Stimulated activated CD8-positive, alpha-beta memory T cell treated with anti-CD3 and anti-CD28 coated beads, Interleukin-15, amount 100 ng/mL, for 24 hours (primary cell): Measurements from ENCODE around the gene OR13H1.
"Not testable (repeated sequence)": the region's sequence is repeated elsewhere in the genome, so short reads cannot be mapped to it uniquely, and the experiment has no call there.

Experiments used
- DNase-seq: peaks from one replicate; pipeline ENCODE4 v3.0.0-alpha.2; 2020; ENCODE audit warnings: low read depth

OR13H1 gene

GRCh38 chrX:131543774-131544173, at the start of gene OR13H1:
Gene OR13H1 (plus strand): TSS chrX:131544074. CDS start chrX:131544074, 0 bp downstream.
- no peak for DNase-seq

DNA sequence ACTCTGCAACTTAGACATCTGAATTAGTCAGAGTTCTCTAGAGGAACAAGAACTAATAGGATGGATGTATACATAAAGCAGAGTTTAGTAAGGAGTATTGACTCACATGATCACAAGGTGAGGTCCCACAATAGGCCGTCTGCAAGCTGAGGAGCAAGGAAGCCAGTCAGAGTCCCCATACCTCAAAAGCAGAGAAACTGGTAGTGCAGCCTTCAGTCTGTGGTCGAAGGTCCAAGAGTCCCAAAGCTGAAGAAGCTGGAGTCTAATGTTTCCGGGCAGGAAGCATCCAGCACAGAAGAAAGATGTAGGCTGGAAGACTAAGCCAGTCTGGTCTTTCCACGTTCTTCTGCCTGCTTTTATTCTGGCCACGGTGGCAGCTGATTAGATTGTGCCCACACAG, 42.3 kb upstream of the OR13H1 start:
- not testable (repeated sequence) for DNase-seq

DNA sequence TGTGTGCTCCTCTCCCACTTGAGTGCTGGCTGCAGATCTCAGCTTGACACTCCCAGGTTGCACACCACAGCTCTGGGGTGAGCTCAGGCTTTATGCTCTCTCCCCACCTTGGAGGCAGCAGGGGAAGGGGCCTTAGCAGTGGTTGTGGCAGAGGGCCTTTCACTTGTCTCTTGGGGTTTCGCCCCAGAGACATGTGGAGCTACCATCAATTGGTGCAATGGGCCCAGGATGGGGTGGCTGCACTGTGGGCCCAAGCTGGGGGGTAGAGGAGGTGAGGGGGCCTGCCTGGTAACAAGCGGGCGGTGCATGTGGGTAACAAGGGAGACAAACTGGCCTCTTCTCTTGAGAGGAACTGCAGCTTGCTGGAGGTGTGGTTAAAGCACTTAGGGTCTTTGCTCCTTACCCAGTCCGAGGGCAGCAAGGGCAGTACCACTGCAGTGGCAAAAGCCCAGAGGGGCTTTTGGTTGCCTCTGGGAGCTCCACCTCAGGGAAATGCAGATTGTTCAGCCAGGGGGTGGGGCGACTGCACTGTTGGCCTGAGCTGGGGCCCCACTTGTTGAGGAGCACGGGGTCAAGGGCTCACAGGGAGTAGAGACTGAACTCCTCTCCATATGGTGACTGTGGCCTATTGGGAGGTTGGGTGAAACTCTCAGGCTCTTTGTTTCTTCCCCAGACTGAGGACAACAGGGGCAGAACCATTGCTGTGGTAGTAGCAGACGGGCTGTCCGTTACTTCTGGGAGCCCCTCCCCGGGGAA, 30.5 kb upstream of the OR13H1 start:
- no peak for DNase-seq

GRCh38 chrX:131521824-131522223, 22.1 kb upstream of the OR13H1 start:
- DNase-seq, result no peak

DNA sequence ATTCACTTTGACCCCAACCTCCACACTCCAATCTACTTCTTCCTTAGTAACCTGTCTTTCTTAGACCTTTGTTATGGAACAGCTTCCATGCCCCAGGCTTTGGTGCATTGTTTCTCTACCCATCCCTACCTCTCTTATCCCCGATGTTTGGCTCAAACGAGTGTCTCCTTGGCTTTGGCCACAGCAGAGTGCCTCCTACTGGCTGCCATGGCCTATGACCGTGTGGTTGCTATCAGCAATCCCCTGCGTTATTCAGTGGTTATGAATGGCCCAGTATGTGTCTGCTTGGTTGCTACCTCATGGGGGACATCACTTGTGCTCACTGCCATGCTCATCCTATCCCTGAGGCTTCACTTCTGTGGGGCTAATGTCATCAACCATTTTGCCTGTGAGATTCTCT, 344 bp downstream of the OR13H1 start:
- no peak for DNase-seq

DNA sequence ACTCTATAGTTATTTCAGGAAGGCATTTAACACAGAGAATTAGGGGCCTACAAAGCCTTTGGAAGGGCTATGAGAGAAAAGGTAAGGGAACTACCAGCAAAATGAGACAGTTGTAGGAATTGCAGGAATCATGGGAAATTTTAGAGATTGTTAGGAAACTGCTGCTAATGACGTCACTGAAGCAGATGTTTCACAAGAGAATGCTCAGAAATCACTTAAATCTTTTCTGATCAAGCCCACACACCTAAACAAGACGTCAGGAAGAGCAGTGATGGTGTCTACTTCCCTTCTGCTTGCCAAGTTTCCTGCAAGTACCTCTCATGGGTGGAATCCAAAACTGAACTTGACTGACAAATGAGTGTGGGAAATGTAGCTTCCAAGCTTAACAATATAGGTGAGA, 5.1 kb downstream of the OR13H1 start:
- DNase-seq, result no peak

DNA sequence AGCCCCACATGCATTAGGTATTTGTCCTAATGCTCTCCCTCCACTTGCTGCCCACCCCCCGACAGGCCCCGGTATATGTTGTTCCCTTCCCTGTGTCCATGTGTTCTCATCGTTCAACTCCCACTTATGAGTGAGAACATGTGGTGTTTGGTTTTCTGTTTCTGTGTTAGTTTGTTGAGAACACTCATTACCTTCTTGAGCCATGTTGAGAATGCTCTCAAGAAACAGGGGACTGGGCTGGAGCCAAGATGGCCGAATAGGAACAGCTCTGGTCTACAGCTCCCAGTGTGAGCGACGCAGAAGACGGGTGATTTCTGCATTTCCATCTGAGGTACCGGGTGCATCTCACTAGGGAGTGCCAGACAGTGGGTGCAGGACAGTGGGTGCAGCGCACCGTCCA, 8.6 kb downstream of the OR13H1 start:
- not testable (repeated sequence) for DNase-seq

GRCh38 chrX:131558562-131558961, 14.7 kb downstream of the OR13H1 start:
- no peak for DNase-seq

DNA sequence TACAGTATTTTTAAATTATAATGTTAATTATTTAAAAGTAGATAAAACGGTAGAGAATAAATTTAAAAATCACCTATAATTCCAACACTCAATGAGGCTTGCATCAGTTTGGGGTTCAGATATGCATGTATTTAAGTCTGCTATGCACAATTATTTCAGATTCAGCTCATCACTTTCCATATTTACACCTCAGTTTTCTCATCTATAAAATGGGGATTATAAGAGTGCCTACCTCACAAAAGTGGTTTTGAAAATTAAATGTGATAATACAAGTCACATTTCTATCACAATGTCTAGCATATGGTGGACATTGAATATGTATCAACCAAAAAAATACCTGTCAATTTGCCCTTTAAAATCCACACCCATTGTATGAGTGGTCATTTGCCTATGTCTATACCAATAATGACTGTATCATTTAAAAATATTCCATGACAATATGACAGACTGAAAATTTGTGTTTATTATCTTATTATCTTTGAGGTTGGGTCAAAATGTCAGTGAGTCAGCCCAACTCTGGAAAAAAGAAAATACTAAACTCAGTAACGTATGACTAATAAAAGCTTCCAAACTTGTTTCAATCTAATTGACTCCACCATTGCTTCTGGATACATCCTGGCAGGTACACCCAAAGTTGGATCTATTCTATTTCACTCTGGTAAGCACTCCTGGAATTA, 20.8 kb downstream of the OR13H1 start:
- DNase-seq, result no peak

GRCh38 chrX:131565909-131566308, 22.0 kb downstream of the OR13H1 start:
- no peak for DNase-seq

DNA sequence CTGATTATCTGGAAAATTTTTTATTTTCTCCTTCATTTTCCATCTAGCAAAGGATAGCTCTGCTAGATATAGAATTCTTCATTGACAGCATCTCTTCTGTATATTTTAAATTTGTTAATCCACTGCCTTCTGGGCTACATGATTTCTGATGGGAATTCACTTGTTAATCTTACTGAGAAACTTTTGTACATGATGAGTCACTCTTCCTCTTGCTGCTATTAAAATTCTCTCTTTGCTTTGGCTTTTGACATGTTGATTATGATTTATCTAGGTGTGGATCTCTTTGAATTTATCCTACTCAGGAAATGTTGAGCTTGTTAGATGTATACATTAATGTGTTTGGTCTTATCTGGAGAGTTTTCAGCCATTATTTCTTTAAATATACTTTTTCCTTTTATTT, 27.5 kb downstream of the OR13H1 start:
- DNase-seq, result no peak

- no peak for DNase-seq
These were observed 28.6 kb downstream of the OR13H1 start for GRCh38 chrX:131572372-131573014.

DNA sequence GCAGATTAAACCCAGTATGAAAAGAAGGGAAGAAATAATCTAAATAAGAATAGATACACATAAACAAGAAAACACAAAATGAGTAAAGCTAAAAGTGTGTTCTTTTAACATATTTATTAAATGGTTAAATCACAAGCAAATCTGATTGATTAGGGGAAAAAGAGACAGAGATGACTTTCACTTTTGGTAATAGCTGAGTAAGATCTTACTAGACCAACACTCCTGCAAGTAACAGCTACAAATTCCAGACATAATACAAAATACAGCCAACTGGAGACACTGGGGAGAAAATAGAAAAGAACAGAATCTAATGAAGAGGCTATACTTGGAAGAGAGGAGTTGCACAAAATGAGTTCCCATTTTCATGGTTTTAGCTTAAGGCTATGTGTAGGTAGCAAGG, 33.5 kb downstream of the OR13H1 start:
- DNase-seq, result no peak

GRCh38 chrX:131577999-131578734, 34.3 kb downstream of the OR13H1 start:
- DNase-seq, result no peak

DNA sequence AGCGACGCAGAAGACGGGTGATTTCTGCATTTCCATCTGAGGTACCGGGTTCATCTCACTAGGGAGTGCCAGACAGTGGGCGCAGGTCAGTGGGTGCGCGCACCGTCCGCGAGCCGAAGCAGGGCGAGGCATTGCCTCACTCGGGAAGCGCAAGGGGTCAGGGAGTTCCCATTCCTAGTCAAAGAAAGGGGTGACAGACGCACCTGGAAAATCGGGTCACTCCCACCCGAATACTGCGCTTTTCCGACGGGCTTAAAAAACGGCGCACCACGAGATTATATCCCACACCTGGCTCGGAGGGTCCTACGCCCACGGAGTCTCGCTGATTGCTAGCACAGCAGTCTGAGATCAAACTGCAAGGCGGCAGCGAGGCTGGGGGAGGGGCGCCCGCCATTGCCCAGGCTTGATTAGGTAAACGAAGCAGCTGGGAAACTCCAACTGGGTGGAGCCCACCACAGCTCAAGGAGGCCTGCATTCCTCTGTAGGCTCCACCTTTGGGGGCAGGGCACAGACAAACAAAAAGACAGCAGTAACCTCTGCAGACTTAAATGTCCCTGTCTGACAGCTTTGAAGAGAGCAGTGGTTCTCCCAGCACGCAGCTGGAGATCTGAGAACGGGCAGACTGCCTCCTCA, 35.0 kb downstream of the OR13H1 start:
- DNase-seq, result not testable (repeated sequence)

DNA sequence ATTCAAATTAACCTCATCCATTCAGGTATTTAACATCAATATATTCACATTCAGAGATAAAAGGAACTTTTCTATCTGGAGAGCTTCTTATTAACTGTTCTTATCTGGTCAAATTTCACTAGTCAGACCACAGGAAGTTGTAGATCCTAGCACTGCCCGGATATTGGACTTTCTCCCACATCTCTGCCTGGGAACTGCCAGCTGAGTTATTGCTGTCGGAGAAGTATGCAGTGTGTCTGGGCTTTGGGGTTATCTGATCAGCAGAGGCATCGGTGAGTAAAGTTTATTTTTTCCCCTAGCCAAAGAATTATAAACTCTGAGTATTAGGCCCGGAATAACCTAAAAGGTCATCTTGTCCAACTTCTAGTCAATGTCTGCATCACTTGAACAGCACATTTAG, 45.1 kb downstream of the OR13H1 start:
- DNase-seq, result no peak
